ENCODE results near the gene GATAD2B.
"Not testable (repeated sequence)": the region's sequence is repeated elsewhere in the genome, so short reads cannot be mapped to it uniquely, and the experiment has no call there.

GATAD2B gene

GRCh38 chr1:153775458-153776327 is 147.1 kb downstream of the GATAD2B start:
- peak; percentile 68 for DNase-seq

DNA sequence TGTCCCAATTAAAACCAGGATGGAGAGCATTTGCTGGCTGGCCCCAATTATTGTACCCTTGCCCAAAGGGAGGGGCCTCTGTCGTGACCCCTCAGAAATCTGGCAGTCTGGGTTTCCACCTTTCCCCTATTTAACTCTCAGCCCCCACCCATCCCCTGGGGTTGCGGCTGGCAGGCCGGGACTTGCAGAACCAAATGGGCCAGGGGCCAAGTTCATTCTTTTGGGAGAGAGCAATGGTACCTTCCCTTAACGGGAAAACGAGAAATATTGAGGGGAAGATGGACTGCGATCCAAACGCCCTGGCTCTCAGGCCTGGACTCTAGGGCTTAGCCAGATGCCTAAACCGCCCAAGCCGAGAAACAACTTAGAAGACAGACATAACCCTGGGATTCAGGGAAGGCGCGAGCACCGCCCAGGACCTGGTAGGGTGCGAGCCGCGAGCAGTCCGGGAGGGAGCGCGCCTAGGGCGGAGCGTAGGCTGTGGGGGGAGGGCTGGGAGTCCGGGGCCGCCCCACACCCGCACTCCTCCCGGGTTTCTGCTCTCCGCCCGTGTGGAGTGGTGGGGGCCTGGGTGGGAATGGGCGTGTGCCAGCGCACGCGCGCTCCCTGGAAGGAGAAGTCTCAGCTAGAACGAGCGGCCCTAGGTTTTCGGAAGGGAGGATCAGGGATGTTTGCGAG is 147.9 kb downstream of the GATAD2B start, which contains the start of gene SLC27A3:
Gene SLC27A3, plus strand, starts transcription at position 628 of the 678 bp plus-strand sequence. CDS start 91 bp downstream, outside the sequence.
- peak; percentile 24 for DNase-seq

DNA sequence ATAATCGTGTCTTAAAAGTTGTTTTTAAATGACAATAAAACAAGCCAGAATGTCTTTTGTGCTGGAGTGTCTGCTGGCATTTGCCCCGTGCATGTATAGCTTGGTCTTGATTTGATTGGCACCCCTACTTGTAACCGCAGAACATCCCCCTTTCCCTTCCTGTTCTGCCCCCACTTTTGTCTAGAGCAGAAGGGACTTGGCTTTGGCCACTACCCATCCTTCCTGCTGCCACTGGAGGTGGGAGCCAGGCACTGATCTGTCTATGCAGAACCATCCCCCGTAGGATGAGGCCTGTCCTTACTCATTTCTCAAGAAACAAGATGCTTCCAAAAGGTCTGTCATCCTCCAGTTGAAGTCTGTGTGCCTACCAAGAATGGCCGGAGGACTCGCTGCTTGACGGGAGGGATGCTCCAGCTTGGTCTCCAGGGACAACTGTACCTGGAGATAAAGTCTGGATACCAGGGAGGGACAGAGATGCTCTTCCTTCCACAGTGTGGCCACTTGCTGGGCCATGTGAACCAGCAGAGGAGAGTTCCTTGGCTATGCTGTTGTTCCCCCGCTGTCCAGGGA is 148.7 kb downstream of the GATAD2B start:
- no peak for DNase-seq

DNA sequence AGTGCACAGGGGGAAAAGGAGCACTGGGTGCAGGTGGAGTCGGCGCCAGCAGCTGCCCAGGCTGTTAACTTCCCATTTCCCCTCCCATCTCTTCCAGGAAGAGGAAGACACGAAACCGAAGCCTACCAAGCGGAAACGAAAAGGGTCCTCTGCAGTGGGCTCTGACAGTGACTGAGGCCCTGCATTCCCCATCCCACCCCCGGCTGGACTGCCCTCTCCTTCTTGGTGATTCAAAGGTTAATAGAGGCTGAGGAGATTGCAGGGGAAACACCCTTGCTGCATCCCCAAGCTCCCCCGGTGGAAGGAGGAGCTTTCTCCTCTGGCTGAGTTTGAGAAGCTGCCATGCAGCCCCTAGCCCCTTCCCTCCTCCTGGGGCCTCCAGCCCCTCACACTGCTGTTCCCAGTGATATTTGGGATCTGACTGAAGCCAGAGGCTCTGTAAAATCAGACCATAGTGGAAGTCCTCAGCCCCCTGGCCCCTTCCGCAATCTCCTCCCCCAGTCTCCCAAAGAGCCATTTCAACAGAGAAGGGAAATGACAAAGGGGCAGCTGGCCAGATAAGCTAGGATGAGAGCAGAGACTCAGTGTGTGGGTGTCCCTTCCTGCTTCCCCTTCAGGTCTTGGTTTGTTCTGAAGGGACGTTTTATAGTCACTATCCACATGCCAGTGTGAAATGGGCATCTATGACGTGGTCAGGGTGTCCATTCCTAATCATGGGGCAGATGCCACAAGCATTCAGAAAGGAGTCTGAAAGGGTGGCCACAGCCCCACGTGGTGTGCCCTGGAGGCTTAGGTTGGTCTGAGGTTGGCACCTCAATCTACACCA is 149.5 kb downstream of the GATAD2B start:
- DNase-seq: no peak

DNA sequence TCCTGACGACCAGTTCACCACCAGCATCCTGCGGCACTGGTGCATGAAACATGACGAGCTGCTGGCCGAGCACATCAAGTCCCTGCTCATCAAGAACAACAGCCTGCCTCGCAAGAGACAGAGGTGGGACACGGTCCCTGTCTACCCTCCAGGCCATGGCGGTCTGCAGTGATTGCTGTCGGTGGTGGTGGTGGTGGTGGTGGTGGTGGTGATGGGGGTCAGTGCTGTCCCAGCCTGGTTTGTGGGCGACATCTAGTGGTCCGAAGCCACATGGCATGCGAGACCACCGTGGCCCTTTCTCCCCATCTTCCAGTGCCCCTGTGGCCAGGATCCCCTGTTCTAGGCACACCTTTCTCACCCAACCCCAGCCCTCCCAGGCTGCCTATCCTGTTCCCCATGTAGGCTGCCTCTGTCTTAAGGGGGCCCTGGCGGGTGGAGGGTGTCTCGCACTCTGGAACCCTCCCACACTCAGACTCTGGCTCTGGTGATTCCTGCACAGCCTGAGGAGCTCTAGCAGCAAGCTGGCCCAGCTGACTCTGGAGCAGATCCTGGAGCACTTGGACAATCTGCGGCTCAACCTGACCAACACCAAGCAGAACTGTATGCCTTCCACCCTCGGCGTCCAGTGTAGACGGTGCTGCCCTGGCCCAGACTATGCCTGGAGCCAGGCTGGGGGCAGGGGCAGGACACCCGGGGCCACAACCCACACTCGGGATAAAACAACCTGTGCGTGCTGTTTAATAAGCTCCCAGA is 150.8 kb downstream of the GATAD2B start:
- DNase-seq: no peak

DNA sequence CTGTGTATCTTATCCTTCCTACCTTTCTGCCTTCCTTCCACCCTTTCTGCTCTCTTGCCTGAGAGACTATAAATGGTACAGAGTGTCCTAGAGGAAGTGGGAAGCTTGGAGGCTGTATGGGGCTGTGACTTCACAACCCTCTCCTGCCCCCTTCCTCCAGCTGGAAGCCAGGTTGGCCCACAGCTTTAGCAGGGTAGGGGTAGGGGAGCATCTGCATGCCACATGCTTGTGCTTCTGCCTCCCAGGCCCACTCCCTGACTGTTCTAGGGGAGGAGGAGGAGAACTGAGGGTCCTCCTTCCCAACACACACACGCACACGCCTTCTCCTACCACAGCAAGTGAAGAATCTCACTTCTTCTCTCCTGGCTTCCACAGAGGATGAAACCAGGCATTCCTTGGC is 151.5 kb downstream of the GATAD2B start:
- DNase-seq: no peak

DNA sequence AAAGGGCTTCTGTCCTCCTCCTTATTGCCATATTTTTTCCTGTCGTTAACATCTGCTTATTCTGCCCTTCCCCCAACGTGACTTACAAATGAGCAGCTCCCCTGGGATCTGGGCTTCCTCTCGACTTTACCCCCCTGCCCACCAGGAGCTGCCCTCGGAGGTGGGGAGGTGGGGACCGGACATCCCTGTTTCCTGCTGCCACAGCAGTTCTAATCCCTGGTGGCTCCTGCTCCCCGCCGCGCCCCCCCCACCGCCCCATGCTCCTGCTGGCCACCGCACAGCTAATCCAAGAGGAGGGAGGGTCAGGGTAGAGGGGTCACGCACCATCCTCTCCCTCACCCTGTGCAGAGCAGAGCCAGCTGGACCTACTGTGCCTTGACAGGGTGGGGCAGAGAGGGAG is 152.0 kb downstream of the GATAD2B start:
- DNase-seq: no peak

GRCh38 chr1:153769221-153769620 is 153.6 kb downstream of the GATAD2B start:
- DNase-seq: no peak

GRCh38 chr1:153768316-153769181 is 154.2 kb downstream of the GATAD2B start:
- no peak for DNase-seq

- no peak for DNase-seq
Observed at GRCh38 chr1:153767519-153767918, 155.3 kb downstream of the GATAD2B start.

- DNase-seq: not testable (repeated sequence)
Observed at GRCh38 chr1:153766663-153767062, 156.1 kb downstream of the GATAD2B start.

DNA sequence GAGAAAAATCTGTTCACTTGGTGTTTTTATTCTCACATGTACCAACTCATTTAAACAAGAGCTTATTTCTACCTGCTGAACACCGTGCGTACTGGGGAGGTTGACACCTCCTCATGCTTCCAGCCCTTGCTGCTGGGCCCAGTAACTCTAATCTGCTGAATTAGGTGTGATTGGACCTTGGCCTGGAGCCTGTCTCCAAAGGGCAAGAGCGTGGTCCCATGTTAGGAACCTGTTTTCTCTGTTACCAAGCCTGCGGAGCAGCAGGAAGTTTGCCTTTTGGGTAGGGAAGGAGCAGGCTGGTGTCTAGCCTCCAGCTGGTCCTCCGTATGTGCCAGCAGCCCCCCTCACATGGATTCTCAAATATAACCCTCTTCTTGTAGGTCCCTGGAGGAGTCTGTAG is 158.5 kb downstream of the GATAD2B start:
- no peak for DNase-seq

DNA sequence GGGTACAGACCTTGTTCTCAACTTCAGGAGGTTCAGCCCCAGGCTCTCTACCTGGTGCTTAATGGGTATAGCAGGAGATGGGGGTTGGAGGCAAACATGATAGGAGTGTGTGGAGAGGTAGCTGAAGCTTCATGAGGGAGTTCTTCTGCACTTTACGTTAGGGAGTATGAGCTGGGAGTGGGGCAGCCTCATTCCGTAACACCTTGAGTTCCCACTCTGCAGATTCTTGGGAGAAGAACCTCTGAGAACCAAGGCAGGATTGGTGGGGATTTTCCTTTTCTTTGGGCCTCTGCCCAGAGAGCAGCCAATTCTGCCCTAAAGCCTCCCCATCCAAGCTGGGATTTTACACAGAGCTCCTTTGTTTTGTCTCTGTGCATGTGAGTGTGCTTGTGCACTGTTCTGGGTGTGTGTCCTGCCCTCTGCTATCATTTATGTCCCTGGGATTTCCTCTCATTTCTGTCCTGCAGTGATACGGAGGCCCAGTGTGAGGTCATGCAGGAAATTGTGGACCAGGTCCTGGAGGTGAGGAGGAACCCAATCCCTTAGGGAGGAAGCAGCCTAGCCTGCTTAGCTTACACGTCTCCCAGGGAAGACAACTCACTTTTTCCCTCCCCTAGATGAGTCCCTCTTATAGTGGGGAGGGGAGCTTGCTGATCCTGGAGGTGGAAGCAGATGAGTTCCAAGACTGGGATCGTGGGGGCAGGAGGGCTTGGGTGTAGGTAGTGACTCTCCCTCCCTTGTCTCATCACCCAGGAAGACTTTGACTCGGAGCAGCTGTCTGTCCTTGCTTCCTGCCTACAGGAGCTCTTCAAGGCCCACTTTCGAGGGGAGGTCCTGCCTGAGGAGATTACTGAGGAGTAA is 159.2 kb downstream of the GATAD2B start:
- no peak for DNase-seq

GRCh38 chr1:153760440-153760839 is 162.3 kb downstream of the GATAD2B start:
- no peak for DNase-seq
